T1000 (cell line): Measurements from ENCODE around the gene IGSF21.

Source experiments
- DNase-seq: peaks from one replicate; lab custom pipeline; 2025; ENCODE audit warnings: mixed read lengths; lab: John Stamatoyannopoulos, UW

IGSF21 gene

GRCh38 chr1:18119771-18120377, 12.3 kb downstream of the IGSF21 start:
- DNase-seq = no peak

GRCh38 chr1:18120638-18121037, 13.0 kb downstream of the IGSF21 start:
- DNase-seq = no peak

GRCh38 chr1:18121072-18121820, 13.6 kb downstream of the IGSF21 start:
- no peak for DNase-seq

GRCh38 chr1:18123467-18123992, 15.9 kb downstream of the IGSF21 start:
- DNase-seq = no peak

GRCh38 chr1:18124977-18125376, 17.4 kb downstream of the IGSF21 start:
- no peak for DNase-seq

- DNase-seq = no peak
Measured at GRCh38 chr1:18126616-18127015, 19.0 kb downstream of the IGSF21 start.

- DNase-seq = no peak
Measured at GRCh38 chr1:18128298-18128697, 20.7 kb downstream of the IGSF21 start.

- DNase-seq = no peak
Measured at GRCh38 chr1:18130356-18130755, 22.8 kb downstream of the IGSF21 start.

- DNase-seq = no peak
Measured at GRCh38 chr1:18132022-18132710, 24.6 kb downstream of the IGSF21 start.

- DNase-seq = no peak
Measured at GRCh38 chr1:18132711-18133541, 25.3 kb downstream of the IGSF21 start.

- DNase-seq = no peak
Measured at GRCh38 chr1:18134324-18135046, 26.9 kb downstream of the IGSF21 start.

- no peak for DNase-seq
Measured at GRCh38 chr1:18137759-18138345, 30.3 kb downstream of the IGSF21 start.

- DNase-seq = no peak
Measured at GRCh38 chr1:18139198-18139981, 31.8 kb downstream of the IGSF21 start.

- DNase-seq = no peak
Measured at GRCh38 chr1:18140411-18140810, 32.8 kb downstream of the IGSF21 start.

GRCh38 chr1:18141661-18142060, 34.1 kb downstream of the IGSF21 start:
- no peak for DNase-seq

- no peak for DNase-seq
Measured at GRCh38 chr1:18142471-18142870, 34.9 kb downstream of the IGSF21 start.

GRCh38 chr1:18142969-18143368, 35.4 kb downstream of the IGSF21 start:
- no peak for DNase-seq

GRCh38 chr1:18144062-18144461, 36.5 kb downstream of the IGSF21 start:
- no peak for DNase-seq

GRCh38 chr1:18144916-18145647, 37.5 kb downstream of the IGSF21 start:
- no peak for DNase-seq
